GM12878 (cell line): ENCODE data around the gene ADGRA3. TPM values are rescaled to one million over a fixed set of nuclear protein-coding genes. Genes with fewer than 3 reads are reported as not detected.
A peak's percentile ranks its signal among the peaks of the same experiment; 100 is the strongest.

Experiments
- ATAC-seq: fragments of 200-7000 bp; cut with Tn5 transposase; 3 replicates; pipeline ENCODE4 v1.9.1; 2020; ENCODE audit warnings: mild to moderate bottlenecking, moderate library complexity
- BruUV-seq: library from RNA; stranded (reverse); fragments of 400-500 nt; replicated peaks from 2 replicates; lab custom pipeline; 2021; lab: Mats Ljungman, UMichigan
- CTCF ChIA-PET: fragments of 300-600 bp; sonication (Branson Sonifier 250); formaldehyde crosslinking; extraction: SDS; loops from one replicate; lab custom pipeline; 2021; ENCODE audit warnings: inconsistent platforms; lab: Yijun Ruan, JAX
- POLR2A ChIA-PET: fragments of 350-600 bp; formaldehyde crosslinking; extraction: SDS; loops from one replicate; lab custom pipeline; 2021; ENCODE audit warnings: inconsistent platforms; lab: Charles Lee
- RAD21 ChIA-PET: fragments of 300-600 bp; sonication (Branson Sonifier 250); formaldehyde crosslinking; loops from one replicate; lab custom pipeline; 2023; ENCODE audit warnings: antibody characterized with exemption; ENCODE audit not compliant: unreplicated experiment; lab: Charles Lee
- SMC1A ChIA-PET: fragments of 300-600 bp; sonication (Branson Sonifier 250); formaldehyde crosslinking; loops from one replicate; lab custom pipeline; 2023; ENCODE audit not compliant: unreplicated experiment, uncharacterized antibody; lab: Charles Lee
- DNase-seq: peaks from one replicate; pipeline ENCODE4 v3.0.0-alpha.2; 2011; ENCODE audit warnings: low read depth, low spot score
- FAIRE-seq: peaks from 3 replicates; lab custom pipeline; 2011; peaks lifted over from hg19 to GRCh38; lab: Jason Lieb, UNC
- H2AFZ ChIP-seq: 2 replicates; pipeline ENCODE4 v1.6.0; 2011; ENCODE audit warnings: low read depth, low read length, control low read depth; ENCODE audit not compliant: control insufficient read depth
- H3K27ac ChIP-seq: 2 replicates; pipeline ENCODE4 v1.5.1; 2011; ENCODE audit warnings: control low read depth; ENCODE audit not compliant: control insufficient read depth, insufficient read depth
- H3K27me3 ChIP-seq, 2 experiments: replicated peaks in 1 of 2; 2 replicates each; pipeline versions ENCODE4 v1.6.0 to v1.6.1; 2011; ENCODE audit warnings: low read length in 1 of 2; ENCODE audit not compliant: control insufficient read depth in 2 of 2, insufficient read depth in 2 of 2
- H3K36me3 ChIP-seq, 2 experiments: 2 replicates each; pipeline ENCODE4 v1.5.1; 2011; ENCODE audit warnings: low read length in 1 of 2; ENCODE audit not compliant: control insufficient read depth in 2 of 2, insufficient read depth in 2 of 2
- H3K4me1 ChIP-seq: 2 replicates; pipeline ENCODE4 v1.6.1; 2011; ENCODE audit warnings: mild to moderate bottlenecking, low read length, moderate library complexity, mixed read lengths; ENCODE audit not compliant: control insufficient read depth, insufficient read depth
- H3K4me2 ChIP-seq: 2 replicates; pipeline ENCODE4 v1.6.0; 2011; ENCODE audit warnings: control low read depth; ENCODE audit not compliant: control insufficient read depth, insufficient read depth
- H3K4me3 ChIP-seq: fragments of 200-600 bp; sonication (generic); 2 replicates; pipeline ENCODE4 v1.5.1; 2016
- H3K79me2 ChIP-seq: 2 replicates; pipeline ENCODE4 v1.6.0; 2011; ENCODE audit warnings: low read length; ENCODE audit not compliant: control insufficient read depth, insufficient read depth
- H3K9ac ChIP-seq: 2 replicates; pipeline ENCODE4 v1.8.0; 2011; ENCODE audit warnings: low read length, control low read depth, mixed read lengths; ENCODE audit not compliant: control insufficient read depth, insufficient read depth
- H3K9me3 ChIP-seq: replicated peaks from 3 replicates; pipeline ENCODE4 v1.5.1; 2011; ENCODE audit warnings: mild to moderate bottlenecking, low read length; ENCODE audit not compliant: control insufficient read depth, insufficient read depth
- H4K20me1 ChIP-seq: 2 replicates; pipeline ENCODE4 v1.6.0; 2011; ENCODE audit not compliant: control insufficient read depth, insufficient read depth
- ATF7 ChIP-seq: fragments of 450-650 bp; IDR thresholded peaks from 2 replicates; pipeline ENCODE4 v1.6.1; 2016; ENCODE audit warnings: low read depth, mild to moderate bottlenecking
- ESRRA ChIP-seq: IDR thresholded peaks from 2 replicates; pipeline ENCODE4 v1.6.1; 2012; ENCODE audit warnings: mild to moderate bottlenecking, low read length, improper control_type of control experiment
- GABPA ChIP-seq: IDR thresholded peaks from 2 replicates; pipeline ENCODE4 v1.6.1; 2014; ENCODE audit warnings: antibody characterized with exemption, low read depth, mild to moderate bottlenecking, inconsistent platforms
- HDAC6 ChIP-seq: fragments of 200-600 bp; sonication (generic); IDR thresholded peaks from one replicate; pipeline ENCODE4 v1.8.0; 2017; ENCODE audit warnings: antibody characterized with exemption; ENCODE audit not compliant: unreplicated experiment
- HDGF ChIP-seq: fragments of 450-650 bp; IDR thresholded peaks from 2 replicates; pipeline ENCODE4 v1.6.1; 2016; ENCODE audit warnings: antibody characterized with exemption
- JUND ChIP-seq: IDR thresholded peaks from 2 replicates; pipeline ENCODE4 v1.6.1; 2012; ENCODE audit warnings: low read depth, mild to moderate bottlenecking, low read length, improper control_type of control experiment, moderate library complexity
- MYC ChIP-seq: IDR thresholded peaks from 2 replicates; pipeline ENCODE4 v1.6.1; 2011; ENCODE audit warnings: mild to moderate bottlenecking, low read length, moderate library complexity, inconsistent platforms; ENCODE audit not compliant: insufficient read depth, insufficient replicate concordance, insufficient read length, severe bottlenecking
- NKRF ChIP-seq: fragments of 450-650 bp; conservative IDR thresholded peaks from 2 replicates; pipeline ENCODE4 v1.6.1; 2017; ENCODE audit warnings: mild to moderate bottlenecking, moderate library complexity
- RAD21 ChIP-seq: IDR thresholded peaks from 2 replicates; pipeline ENCODE4 v1.6.1; 2011; ENCODE audit warnings: mild to moderate bottlenecking, low read depth, low read length, moderate library complexity; ENCODE audit not compliant: insufficient read depth
- ZZZ3 ChIP-seq: IDR thresholded peaks from 2 replicates; pipeline ENCODE4 v1.6.1; 2011; ENCODE audit warnings: low read depth; ENCODE audit not compliant: control insufficient read depth, insufficient read length
- WGBS: methylation state at CpG from one replicate; pipeline ENCODE4 v1.1.6; 2016; ENCODE audit warnings: low lambda C conversion rate; ENCODE audit not compliant: insufficient replicate concordance, insufficient coverage; ENCODE audit errors: missing lambda C conversion rate; 5-methylcytosine and 5-hydroxymethylcytosine counted together
- in situ Hi-C: fragments of 300-500 bp; cut with MboI; formaldehyde crosslinking; loops from 9 replicates; pipeline ENCODE4 v1.14.3; 2018; ENCODE audit warnings: mixed read lengths
- intact Hi-C: fragments of 100-400 bp; cut with micrococcal nuclease; formaldehyde crosslinking; loops from one replicate; pipeline ENCODE4 v1.14.2; 2022; ENCODE audit not compliant: unreplicated experiment
- polyA plus RNA-seq, 11 experiments: library from polyadenylated mRNA; depleted of rRNA in 4 of 11; unstranded in 6 of 11; stranded (reverse) in 5 of 11; fragments of >200 nt; fragmentation: Nextera tagmentation in 4 of 11; fragmentation: Illumina TruSeq in 1 of 11; extraction: Ambion mirVana in 4 of 11; extraction: Trizol in 1 of 11; gene quantifications; 1 replicate in 1 of 11; 2 replicates in 10 of 11; pipeline versions ENCODE4 v1.2.1 to v1.2.3, GENCODE V29; 2011 to 2016; ENCODE audit warnings: inconsistent platforms in 2 of 11, missing spikeins in 2 of 11, low read depth in 1 of 11
- total RNA-seq, 4 experiments: library from RNA; depleted of rRNA in 3 of 4; stranded (reverse); fragments of >200 nt in 3 of 4; fragmentation: Illumina TruSeq in 1 of 4; extraction: Trizol in 1 of 4; gene quantifications; 2 replicates each; pipeline versions ENCODE4 v1.2.1 to v1.2.3, GENCODE V29; 2013 to 2021
- TF ChIP-seq, protein P1 (sequence below): IDR thresholded peaks from 2 replicates; pipeline ENCODE4 v1.6.1; 2012; ENCODE audit warnings: low read depth, low read length, improper control_type of control experiment
- TF ChIP-seq, protein P2 (sequence below): fragments of 450-650 bp; IDR thresholded peaks from 2 replicates; pipeline ENCODE4 v1.6.1; 2017; ENCODE audit warnings: borderline replicate concordance

Gene ADGRA3
- total and polyA plus RNA-seq, 10 of the 15 experiments (the other 5 are each of a cell fraction or from before 2014, with no cell fraction given): 0.24 to 66.2 (median 2.5) TPM

GRCh38 chr4:22473268-22473667, 42.6 kb downstream of the ADGRA3 start:
- no peak for TF ChIP-seq HDGF
- TF ChIP-seq ESRRA: no peak
- no peak for TF ChIP-seq RAD21
- no peak for TF ChIP-seq HDAC6
- TF ChIP-seq, protein P1, sequence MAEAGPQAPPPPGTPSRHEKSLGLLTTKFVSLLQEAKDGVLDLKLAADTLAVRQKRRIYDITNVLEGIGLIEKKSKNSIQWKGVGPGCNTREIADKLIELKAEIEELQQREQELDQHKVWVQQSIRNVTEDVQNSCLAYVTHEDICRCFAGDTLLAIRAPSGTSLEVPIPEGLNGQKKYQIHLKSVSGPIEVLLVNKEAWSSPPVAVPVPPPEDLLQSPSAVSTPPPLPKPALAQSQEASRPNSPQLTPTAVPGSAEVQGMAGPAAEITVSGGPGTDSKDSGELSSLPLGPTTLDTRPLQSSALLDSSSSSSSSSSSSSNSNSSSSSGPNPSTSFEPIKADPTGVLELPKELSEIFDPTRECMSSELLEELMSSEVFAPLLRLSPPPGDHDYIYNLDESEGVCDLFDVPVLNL: no peak
- TF ChIP-seq GABPA: no peak
- TF ChIP-seq JUND: no peak
- TF ChIP-seq ATF7: no peak
- TF ChIP-seq MYC: no peak
- no peak for TF ChIP-seq NKRF
- TF ChIP-seq, protein P2, sequence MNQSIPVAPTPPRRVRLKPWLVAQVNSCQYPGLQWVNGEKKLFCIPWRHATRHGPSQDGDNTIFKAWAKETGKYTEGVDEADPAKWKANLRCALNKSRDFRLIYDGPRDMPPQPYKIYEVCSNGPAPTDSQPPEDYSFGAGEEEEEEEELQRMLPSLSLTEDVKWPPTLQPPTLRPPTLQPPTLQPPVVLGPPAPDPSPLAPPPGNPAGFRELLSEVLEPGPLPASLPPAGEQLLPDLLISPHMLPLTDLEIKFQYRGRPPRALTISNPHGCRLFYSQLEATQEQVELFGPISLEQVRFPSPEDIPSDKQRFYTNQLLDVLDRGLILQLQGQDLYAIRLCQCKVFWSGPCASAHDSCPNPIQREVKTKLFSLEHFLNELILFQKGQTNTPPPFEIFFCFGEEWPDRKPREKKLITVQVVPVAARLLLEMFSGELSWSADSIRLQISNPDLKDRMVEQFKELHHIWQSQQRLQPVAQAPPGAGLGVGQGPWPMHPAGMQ: no peak
- TF ChIP-seq ZZZ3: no peak
- Histone ChIP-seq H3K36me3 (no peaks in the 10 kb centered on the region), H3K9me3 (no peaks in the 10 kb centered on the region), H4K20me1 (no peaks in the 10 kb centered on the region), H3K4me3 (no peak overlapping the region), H3K79me2 (no peaks in the 10 kb centered on the region), H3K27me3 (no peaks in the 10 kb centered on the region), H3K4me1 (no peaks in the 10 kb centered on the region), H2AFZ (no peak overlapping the region), H3K27ac (no peak overlapping the region), H3K4me2 (no peak overlapping the region), H3K9ac (no peak overlapping the region)
- ChIA-PET RAD21 (interaction anchor here (0.9 to 6.5 kb wide), 11 partner anchors 10 to 199 kb away, joined by 3 to 72 read pairs (median 4); no protein-coding TSS in a partner anchor), SMC1A (interaction anchor here (0.6 to 10.8 kb wide), 13 partner anchors 9 to 766 kb away, joined by 3 to 126 read pairs (median 6); no protein-coding TSS in a partner anchor), CTCF (interaction anchor here (1.2 to 5.2 kb wide), 10 partner anchors 10 to 221 kb away, joined by 3 to 23 read pairs (median 4); no protein-coding TSS in a partner anchor), POLR2A (interaction anchor here (0.8 to 1.9 kb wide), 3 partner anchors 9 to 21 kb away, joined by 3 to 6 read pairs (median 5); no protein-coding TSS in a partner anchor)
- intact Hi-C loops (no loop called here), in situ Hi-C loops (no loop called here)
- FAIRE-seq (no peak), ATAC-seq (0 out of 3 replicates have a peak, but pooled peaks have one; percentile 16), DNase-seq (no peak)
- BruUV-seq: no TSS peak
- WGBS: 34% methylated on average over 4 of the region's 4 CpGs
